Stimulated activated CD4-positive, alpha-beta T cell treated with anti-CD3 and anti-CD28 coated beads, Interleukin-15, amount 100 ng/mL, for 48 hours (primary cell): Measurements from ENCODE around the gene ABHD15.

Experiments
- DNase-seq, 2 donors: peaks; one replicate each; pipeline ENCODE4 v3.0.0-alpha.2; 2020; ENCODE audit warnings: low read depth in 2 of 2

The ABHD15 gene

DNA sequence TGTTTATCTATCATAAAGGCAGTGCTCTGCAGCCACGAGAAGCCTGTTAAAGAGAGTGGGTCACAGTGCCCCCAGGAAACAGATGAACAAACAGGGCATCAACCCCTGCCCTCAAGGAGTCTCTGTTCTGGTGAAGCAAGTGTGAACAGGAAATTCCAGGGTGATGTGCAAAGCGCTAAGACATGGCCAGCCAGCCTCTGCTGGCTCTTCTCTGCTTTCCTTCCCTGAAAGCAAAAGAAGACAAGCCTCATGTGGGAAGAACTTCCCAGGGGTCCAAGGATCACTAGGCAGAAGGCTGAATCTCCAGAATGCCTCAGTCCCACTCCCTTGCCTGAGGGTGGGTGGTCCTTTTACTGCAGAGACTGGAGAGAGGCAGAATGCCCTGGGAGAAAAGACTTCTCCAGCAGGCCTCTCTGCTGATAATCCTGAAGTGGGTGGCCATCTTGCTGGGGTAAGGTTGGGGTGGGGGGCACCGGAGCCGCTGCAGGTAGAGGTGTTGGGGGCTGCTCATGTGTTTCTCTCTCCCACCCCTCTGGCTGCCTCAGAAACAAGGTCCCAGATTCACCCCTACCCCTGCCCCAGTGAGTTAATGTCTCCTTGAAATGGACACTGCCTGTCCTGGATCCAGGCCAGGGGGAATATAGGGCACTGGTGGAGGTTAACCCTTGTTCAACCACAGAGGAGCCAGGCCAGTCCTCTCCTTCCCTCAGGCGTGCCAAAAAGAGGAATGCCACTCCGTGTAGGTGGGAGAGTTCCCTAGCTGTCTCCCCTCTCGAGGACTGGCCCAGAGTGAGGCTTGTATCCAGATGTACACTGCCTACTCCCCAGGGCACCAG, 28.5 kb upstream of the ABHD15 start:
- DNase-seq = no peak

DNA sequence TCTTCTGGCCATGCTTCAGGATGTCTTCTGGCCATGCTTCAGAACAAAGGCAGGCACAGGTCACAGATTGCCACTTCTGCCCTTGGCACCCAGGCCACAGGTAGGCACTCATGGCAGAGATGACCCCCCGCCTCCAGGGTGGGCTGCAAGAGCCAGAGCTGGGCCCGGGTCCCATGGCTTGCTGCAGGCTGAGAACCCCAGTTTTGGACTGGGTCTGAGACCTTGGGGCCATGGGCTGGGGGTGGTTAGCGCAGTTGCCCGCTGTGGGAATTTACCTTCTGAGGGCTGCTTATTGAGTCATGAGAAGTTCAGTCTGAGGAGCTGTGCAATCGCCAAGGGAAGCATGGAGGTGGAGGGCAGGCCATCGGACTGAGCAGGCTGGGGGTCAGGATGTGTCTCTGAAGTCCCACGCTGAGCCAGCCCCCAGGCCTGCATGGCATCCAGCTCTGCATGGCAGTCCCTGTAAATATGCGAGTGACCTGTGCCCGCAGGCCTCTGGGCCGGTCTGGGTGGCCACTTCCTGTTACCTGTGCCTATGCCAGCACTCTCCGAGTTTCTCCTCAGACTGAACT, 27.8 kb upstream of the ABHD15 start:
- no peak for DNase-seq

DNA sequence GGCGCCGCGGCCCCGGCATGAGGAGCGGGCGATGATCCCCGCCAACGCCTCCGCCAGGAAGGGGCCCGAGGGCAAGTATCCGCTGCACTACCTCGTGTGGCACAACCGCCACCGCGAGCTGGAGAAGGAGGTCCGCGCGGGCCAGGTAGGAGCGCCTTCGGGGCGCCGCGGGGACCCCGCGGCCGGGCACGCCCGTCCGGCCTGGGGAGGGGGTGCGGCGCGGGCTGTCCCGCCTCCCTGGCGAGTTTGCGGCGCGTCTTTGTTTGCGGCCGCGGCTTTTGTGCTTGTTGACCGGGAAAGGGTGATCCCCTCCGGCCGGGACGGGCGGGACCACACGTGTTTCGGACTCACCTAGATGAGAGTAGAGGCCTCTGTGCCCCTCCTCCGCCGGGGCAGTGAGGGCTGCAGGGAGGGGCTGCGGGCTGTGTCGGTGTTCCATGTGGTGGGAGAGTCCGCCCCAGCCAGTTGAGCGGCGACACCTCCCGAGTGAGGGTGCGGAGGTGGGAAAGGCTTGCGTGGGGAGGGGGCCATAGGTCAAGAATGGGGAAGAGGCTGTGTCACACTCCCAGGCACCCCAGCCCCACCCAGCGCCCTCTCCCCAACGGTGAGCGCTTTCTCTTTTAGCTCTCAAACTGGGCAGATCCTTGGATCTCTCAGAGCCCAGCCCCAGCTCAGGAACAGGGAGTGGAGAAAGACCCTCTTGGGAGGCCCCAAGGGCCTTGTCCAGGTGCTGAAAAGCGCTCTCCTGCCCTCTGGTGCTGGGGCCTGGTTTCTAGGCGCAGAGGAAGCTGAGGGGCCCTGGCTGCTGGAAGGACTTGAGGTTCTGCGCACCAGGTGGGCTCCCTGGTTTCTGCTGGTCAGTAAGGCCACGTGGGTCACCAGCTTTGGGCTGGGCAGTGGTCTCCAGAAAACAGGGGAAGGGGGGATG, 27.0 kb upstream of the ABHD15 start:
- DNase-seq = peak in 1 of 2 donors; percentile 27

DNA sequence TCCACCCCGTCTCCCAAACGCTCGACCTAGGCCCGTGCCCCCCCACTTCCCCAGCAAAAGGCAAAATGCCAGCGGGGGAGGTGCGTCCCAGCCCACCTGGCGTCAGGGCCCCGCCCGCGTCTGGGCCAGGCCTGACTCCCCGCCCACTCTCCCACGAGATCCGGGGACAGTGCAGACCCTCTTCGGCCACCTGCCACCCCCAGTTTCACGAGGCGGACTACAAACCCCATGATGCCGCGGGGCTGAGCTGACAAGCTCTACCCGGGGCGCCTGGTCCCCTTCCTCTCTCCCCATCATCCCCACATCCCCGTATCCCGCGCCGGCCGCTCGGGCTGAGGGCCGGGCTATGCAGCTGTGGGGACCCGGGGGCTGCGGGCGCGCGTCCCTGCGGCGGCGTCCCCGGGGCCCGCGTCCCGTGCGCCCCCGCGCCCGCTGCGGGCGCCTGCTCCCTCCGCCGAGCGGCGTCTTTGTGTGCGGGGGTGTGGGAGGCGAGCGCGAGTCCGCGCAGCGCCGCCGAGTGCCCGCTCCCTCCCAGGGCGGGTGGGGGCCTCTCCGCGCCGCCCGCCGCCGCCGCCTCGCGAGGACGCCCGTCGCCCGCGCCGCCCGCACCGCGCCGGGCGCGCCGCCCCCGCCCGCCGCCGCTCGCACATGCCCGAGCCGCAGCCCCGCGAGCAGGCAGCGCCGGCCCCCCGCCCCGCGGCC, 26.2 kb upstream of the ABHD15 start, which contains the start of gene ANKRD13B:
TSS of gene ANKRD13B (plus strand) at position 283 of the 702 bp plus-strand sequence. CDS start 490 bp downstream, outside the sequence.
- DNase-seq = peak in 1 of 2 donors; percentile 35

DNA sequence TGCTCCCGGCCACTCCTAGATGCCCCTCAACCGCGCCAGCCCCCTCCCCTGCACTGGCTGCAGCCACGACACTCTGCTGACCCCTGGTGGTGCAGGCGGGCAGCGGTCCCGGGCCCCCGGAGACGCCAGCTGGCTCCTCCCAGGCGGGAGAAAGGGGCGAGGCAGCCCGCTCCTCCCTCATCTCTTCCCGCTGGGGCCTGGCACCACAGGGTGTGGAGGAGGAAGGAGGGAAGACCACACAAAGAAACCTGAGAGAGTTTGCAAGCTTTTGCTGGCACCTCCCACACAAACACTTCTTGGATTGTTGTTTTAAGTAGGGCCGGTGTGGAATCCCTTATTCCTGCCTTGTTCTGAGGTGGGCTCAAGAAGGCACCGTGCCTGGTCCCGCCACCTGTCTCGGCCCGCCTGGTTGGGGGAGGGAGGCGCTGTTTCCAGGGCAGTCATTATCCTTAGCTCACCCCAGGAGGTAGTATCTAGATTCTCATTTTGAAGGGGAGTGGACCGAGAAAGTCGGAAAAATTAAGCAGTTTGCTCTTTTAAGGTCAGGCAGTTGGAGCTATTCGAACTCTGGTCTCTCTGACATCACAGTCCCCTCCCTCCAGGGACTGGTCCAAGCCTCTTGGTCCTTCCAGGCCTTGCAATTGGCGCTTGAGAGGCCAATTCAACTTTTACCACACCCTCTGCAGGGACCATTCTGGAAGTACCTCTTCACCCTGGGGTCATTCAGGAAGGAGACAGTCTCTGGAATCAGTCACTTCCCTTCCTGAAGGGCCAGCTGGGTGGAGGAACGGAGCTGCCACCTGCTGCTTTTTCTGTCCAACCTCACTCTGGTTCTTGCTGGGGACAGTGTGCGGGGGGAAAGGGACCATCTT, 25.1 kb upstream of the ABHD15 start:
- peak; percentile 66 to 80 for DNase-seq

DNA sequence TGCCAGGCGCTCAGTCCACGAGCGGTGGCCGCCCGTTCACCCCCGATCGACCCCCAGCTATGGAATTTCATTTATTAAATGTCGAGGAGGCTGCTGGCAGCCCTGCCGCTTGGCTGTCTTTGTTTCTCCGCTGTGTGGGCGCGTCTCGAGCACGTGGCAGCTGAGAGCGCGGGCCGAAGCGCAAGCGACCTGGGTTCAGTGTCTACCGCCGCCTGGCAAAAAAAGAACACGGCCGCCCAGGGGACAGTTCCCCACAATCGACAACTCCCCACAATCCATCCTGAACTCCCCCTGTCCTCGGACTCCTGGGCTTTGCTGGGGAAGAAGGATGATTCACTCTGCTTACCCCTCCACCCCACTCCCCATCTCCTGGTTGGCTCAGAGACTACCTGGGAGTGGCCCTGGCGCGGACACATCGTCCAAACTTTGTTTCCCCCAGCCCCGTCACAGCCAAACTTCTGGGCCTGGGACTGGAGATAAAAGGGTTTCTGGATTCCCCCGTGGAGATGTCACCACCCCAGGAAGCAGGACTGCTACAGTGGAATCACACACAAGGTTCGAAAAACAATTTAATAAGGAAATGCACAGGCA, 24.4 kb upstream of the ABHD15 start:
- peak in 1 of 2 donors; percentile 36 for DNase-seq

DNA sequence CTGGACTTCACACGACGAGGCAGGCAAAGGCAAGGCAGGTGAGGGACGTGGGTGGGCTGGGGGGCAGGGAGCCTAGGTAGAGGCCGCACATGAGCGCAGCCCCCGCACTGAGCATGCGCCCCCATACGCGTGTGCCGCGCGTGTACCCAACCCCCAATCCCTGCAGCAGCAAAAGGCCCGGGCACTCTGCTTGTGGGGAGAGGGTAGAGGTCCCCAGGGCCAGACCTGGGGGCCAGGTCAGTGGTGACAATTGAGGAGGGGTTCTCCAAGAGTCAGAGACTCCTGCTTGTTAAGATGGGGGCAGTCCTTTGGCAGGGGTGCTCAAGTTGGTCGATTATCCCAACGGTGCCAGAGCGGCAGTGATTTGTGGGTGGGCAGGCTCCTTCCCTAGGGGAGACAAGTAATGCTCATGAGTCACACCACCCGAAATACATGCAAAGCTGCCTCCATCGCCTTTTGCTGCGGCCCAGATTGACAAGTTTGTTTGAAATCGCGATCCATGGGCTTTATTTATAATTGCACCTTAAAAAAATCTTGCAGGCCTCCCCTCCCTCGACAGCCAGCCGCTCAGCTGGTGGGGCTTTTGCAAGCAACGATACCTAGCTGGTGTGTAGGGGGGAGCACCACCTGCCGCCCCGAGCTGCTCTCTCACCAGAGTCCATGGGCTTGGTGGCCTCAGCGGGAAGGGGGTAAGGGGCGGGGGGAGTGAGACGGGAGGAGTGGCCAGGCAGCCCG, 23.7 kb upstream of the ABHD15 start:
- DNase-seq = no peak

DNA sequence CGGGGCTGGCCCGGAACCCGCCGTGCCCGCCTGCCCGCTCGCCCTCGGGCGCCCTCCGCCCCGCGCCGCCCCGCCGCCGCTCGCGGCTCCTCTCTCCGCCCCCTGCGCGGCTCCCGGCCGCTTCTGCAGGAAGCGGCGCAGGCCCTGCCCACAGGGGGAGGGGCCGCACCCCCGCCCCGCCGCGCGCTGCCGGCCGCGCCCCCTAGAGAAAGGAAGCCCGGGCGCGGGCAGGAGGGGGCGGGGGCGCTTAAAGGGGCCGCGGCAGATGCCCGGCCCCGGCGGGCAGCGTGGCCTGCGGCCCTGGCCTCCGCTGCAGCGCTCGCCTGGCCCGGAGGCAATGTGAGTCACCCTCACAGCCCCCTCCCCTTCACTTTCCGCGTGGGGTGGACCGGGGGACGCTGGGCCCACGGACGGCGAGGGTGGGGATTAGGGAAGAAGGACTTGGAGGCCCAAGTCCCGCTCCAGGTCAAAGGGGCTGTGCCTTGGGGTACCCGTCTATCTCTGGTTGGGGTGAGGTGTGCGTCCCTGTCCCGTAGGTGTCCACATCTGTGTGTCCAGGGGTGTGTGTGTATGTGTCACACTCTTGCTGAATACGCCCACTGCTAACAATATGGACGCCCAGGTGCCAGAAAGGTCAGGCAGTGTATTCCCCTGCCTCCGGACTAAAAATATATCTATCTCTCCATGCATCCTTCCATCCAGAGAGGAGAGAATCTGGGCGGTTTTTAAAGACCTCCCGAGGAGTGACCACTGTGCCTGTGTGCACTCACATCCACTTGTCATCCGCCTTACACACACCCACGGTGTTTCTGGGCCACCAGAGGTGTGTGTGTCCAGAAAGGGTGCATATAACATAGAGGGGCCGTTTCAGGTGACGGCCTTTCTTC, 22.9 kb upstream of the ABHD15 start, which contains the start of gene GIT1:
TSS of gene GIT1 (minus strand) at position 125 of the 887 bp plus-strand sequence. CDS start 270 bp downstream, outside the sequence.
- peak in 1 of 2 donors; percentile 81 for DNase-seq

DNA sequence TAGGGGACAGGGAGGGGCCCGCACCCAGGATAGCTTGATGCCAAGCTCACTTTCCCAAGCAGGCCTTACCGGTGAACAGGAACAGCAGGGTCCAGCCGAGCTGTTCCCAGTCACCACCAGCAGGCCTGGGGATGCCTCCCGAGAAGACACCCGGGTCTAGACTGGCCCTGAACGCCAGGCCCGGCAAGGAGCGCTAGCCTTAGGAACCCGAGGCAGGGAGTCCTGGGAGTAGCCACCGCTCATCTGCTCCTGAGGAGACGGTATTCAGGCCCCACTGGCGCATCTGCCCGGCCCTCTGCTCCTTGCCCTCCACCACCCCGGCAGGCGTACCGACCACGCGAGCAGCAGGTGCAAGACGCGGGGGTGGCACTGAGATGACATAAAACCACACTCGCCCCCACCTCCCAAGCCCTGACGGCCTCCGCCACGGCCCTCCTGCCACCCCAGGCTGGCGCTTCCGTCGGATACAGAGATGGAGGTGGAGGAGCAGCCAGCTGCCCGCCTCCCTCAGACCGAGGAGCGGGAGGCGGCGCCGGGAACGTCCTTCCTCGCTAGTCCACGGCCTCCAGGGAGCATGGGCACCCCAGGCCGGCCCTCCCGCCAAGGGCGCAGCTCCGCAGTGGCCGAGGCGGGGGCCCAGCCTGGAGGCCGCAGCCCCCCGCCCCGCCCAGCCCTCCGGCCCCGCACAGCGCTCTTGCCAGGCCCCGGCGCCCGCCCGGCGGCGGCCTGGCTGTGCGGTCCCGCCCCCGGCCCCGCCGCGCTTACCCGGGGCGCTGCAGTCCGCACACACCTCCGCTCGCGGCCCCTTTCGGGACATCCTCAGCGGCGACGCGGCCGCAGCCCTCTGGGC, 21.9 kb upstream of the ABHD15 start:
- peak in 1 of 2 donors; percentile 27 for DNase-seq

DNA sequence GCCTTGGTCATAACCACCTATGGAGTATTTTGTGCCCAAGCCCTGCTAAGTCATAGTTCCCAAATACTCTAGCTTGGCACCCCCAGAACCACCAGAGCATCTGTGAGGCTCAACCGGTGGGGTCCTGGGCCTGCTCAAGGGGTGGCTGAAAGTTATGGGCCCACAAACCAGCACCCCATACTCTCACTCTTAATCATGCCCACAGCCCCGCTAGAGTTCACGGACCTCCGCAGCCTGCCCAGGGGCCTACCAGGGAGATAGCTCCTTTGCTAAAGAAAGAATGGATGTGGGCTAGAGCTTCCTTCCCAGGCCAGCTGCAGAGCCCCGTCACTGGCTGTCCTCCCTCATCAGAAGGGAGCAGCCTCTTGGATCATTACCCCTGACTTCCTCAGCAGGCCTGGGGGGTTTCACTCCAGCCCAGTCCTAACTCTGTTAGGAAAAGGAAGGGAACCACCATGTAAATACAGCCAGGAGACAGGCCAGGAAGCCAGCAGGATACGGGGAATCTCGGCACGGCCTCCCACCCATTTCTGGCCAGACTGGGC, 21.3 kb upstream of the ABHD15 start:
- no peak for DNase-seq

DNA sequence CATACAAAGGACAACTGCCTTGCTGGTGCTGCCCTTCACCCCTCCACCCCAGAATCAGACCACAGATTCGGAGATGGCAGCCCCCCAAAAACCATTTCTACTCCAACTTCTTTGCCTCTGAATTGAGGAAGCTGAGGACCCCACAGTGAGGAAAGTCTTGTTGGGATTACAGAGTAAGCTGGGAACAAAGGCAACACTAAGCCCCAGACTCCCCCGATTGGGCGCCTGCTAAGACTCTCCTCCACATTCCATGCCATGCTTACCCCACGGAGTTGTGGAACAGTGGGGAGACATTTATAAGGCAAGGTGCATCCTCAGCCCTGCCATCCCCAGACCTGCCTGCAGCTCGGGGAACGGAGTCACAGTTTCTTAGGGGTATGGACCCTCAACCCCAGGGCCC, 20.8 kb upstream of the ABHD15 start:
- DNase-seq = no peak

DNA sequence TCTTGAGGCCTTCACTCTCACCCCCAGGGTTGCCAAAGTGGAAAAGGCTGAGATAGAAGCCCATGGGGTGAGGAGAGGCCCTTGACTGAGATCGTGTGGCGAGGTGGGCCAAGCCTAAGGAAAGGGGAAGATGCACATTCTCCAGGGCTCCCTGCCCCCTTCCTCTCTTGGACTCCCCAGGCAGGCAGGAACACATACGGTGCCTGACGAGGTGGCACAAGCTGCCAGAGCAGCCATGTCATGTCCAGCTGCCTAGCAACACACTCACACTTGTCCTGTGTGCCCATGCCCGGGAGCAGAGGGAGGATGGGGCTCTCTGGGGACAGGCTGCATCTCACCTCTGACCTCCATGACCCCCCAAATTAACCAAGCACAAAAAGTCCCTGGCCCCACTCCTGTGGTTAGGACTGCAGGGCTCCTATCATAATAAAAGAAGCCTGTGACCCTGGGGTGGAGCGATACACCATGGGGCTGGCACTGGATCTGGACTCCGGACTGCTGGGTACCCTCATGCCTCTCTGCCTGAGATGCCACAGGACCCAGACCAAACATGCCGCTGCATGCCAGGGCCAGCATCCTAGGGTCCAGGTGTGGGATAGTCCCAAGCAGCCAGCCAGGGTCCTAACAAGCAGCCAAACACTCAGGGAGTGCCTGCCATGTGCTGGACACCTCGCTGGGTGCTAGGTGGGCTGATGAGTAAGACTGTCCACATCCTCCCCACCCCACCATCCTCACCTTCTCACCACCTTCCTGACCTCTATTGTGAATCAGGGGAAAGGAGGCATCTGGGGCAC, 20.0 kb upstream of the ABHD15 start:
- no peak for DNase-seq

DNA sequence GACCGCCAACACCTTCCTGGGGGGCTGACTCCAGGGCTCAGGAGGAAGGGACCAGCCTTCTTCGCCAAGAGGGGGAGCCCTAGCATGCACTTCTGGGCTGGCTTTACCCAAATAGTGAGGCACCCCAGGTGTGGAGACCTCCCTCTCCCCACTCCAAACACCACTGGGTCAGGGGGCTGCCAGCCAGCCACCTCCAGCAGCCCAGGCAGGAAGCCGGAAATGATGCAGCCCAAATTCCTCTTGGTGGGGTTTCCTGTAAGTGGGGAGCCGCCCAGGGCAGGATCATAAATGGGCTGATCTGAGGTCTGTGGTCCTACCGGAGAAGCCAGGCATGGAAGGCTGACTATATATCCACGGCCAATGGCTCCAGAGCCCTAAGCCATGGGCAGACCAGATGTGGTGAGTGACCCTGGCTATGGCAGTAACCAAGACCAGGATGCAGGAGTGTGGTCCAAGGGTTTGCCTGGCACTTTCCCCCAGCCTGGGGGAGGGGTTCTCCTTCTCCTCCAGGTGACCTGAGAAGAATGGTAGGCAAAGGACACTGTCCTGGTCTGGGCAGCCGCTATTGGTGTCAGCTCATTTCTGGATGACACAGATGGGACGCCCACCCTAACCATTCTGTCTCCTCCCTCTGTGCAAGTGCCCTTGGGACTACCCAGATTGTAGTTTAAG, 18.4 kb upstream of the ABHD15 start:
- no peak for DNase-seq

DNA sequence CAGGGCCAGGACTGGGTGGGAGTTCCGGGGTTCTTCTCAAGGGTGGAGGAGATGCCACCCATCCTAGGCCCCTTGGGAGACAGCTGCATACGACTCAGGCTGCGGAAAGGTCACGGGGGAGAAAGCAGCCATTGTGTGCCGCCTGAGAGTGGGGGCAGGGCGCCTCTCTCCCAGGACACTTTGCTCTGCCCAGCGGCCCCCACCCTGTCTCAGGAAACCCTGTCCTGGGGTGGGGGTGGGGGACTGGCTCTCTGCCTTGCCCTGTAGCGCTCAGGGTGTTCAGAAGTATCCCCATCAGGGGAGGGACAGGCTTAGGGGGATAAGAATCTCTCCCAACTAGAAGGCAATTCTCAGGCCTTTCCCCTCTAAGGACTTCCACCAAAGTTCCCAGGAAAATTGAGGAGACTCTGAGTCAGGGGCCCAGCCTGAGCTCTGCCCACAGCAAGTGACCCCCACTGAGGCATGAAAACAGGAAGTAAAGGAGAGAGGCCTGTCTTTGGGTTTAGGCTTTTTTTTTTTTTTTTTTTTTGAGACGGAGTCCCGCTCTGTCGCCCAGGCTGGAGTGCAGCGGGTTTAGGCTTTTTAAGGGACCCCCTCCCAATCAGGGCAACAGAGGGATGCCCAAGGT, 17.7 kb upstream of the ABHD15 start:
- DNase-seq = no peak
